Neural cell (in vitro differentiated cells): ENCODE results near the gene EDN1. TPM values are rescaled to one million over a fixed set of nuclear protein-coding genes. Genes with fewer than 3 reads are reported as not detected.

Experiments used
- H2AFZ ChIP-seq: fragments of 200-600, 300-800 bp; sonication (generic), shearing (Covaris generic); 2 replicates; pipeline ENCODE4 v1.6.0; 2014; ENCODE audit warnings: low read depth, mild to moderate bottlenecking, antibody characterized with exemption, low read length, moderate library complexity
- H3F3A ChIP-seq: fragments of 200-600 bp; shearing (Covaris generic); 2 replicates; pipeline ENCODE4 v1.6.1; 2016; ENCODE audit warnings: mild to moderate bottlenecking, moderate library complexity, mixed read lengths, antibody characterized with exemption, low read length; ENCODE audit not compliant: insufficient read depth, poor library complexity, severe bottlenecking
- H3K27ac ChIP-seq: fragments of 200-600, 300-800 bp; sonication (generic), shearing (Covaris generic); 2 replicates; pipeline ENCODE4 v1.5.1; 2014; ENCODE audit warnings: mild to moderate bottlenecking, low read length, moderate library complexity
- H3K27me3 ChIP-seq: fragments of 300-800, 200-600 bp; sonication (generic), shearing (Covaris generic); 2 replicates; pipeline ENCODE4 v1.6.0; 2014; ENCODE audit warnings: mild to moderate bottlenecking, low read depth, low read length, moderate library complexity; ENCODE audit not compliant: insufficient read depth
- H3K36me3 ChIP-seq: fragments of 300-800, 200-600 bp; sonication (generic), shearing (Covaris generic); 2 replicates; pipeline ENCODE4 v1.5.1; 2014; ENCODE audit warnings: mild to moderate bottlenecking, antibody characterized with exemption, low read length, moderate library complexity; ENCODE audit not compliant: insufficient read depth
- H3K4me2 ChIP-seq: fragments of 300-800, 200-600 bp; sonication (generic), shearing (Covaris generic); 2 replicates; pipeline ENCODE4 v1.6.0; 2014; ENCODE audit warnings: mild to moderate bottlenecking, low read length
- H3K4me3 ChIP-seq: fragments of 300-800, 200-600 bp; sonication (generic), shearing (Covaris generic); 2 replicates; pipeline ENCODE4 v1.5.1; 2014; ENCODE audit warnings: mild to moderate bottlenecking, low read length, moderate library complexity
- H3K79me2 ChIP-seq: fragments of 200-600 bp; shearing (Covaris generic); replicated peaks from 2 replicates; pipeline ENCODE4 v1.6.0; 2014; ENCODE audit warnings: mild to moderate bottlenecking, low read length, moderate library complexity; ENCODE audit not compliant: insufficient read depth
- H3K9ac ChIP-seq: fragments of 300-800, 200-600 bp; sonication (generic), shearing (Covaris generic); 2 replicates; pipeline ENCODE4 v1.6.1; 2016; ENCODE audit warnings: mild to moderate bottlenecking, low read length, mixed read lengths
- H3K9me2 ChIP-seq: fragments of 200-600 bp; shearing (Covaris generic); 2 replicates; pipeline ENCODE4 v1.6.1; 2016; ENCODE audit warnings: mild to moderate bottlenecking, low read length, mixed read lengths; ENCODE audit not compliant: insufficient read depth
- H3K9me3 ChIP-seq: fragments of 200-600, 300-800 bp; sonication (generic), shearing (Covaris generic); 2 replicates; pipeline ENCODE4 v1.6.1; 2016; ENCODE audit warnings: mild to moderate bottlenecking, mixed run types, low read length, moderate library complexity, mixed read lengths
- H4K20me1 ChIP-seq: fragments of 200-600 bp; shearing (Covaris generic); 2 replicates; pipeline ENCODE4 v1.6.1; 2016; ENCODE audit warnings: mild to moderate bottlenecking, mixed run types; ENCODE audit not compliant: insufficient read depth
- CTCF ChIP-seq: fragments of 450-650 bp; IDR thresholded peaks from 2 replicates; pipeline ENCODE4 v1.5.1; 2014; ENCODE audit warnings: antibody characterized with exemption, mild to moderate bottlenecking, moderate library complexity; ENCODE audit not compliant: poor library complexity, severe bottlenecking
- EP300 ChIP-seq: fragments of 450-650 bp; conservative IDR thresholded peaks from 2 replicates; pipeline ENCODE4 v1.6.1; 2014; ENCODE audit warnings: antibody characterized with exemption, mild to moderate bottlenecking, moderate library complexity; ENCODE audit not compliant: poor library complexity, severe bottlenecking
- EZH2 ChIP-seq: fragments of 200-600, 300-800 bp; shearing (Covaris generic), sonication (generic); IDR thresholded peaks from 2 replicates; pipeline ENCODE4 v1.6.1; 2014; ENCODE audit warnings: antibody characterized with exemption, low read length, borderline replicate concordance, mild to moderate bottlenecking; ENCODE audit not compliant: insufficient read depth, poor library complexity, severe bottlenecking
- MXI1 ChIP-seq: fragments of 450-650 bp; conservative IDR thresholded peaks from 2 replicates; pipeline ENCODE4 v1.6.1; 2014; ENCODE audit warnings: antibody characterized with exemption, mild to moderate bottlenecking; ENCODE audit not compliant: poor library complexity, severe bottlenecking
- POLR2AphosphoS5 ChIP-seq: IDR thresholded peaks from 2 replicates; pipeline ENCODE4 v1.6.1; 2012
- RAD21 ChIP-seq: fragments of 450-650 bp; conservative IDR thresholded peaks from 2 replicates; pipeline ENCODE4 v1.6.1; 2014; ENCODE audit warnings: antibody characterized with exemption, mild to moderate bottlenecking, moderate library complexity
- REST ChIP-seq: IDR thresholded peaks from 2 replicates; pipeline ENCODE4 v1.6.1; 2012; ENCODE audit warnings: borderline replicate concordance
- SMC3 ChIP-seq: fragments of 450-650 bp; conservative IDR thresholded peaks from 2 replicates; pipeline ENCODE4 v1.6.1; 2014; ENCODE audit warnings: antibody characterized with exemption, mild to moderate bottlenecking, moderate library complexity; ENCODE audit not compliant: poor library complexity
- TAF1 ChIP-seq: IDR thresholded peaks from 2 replicates; pipeline ENCODE4 v1.6.1; 2012; ENCODE audit warnings: low read depth
- polyA plus RNA-seq: library from polyadenylated mRNA; depleted of rRNA; stranded (reverse); fragments of >200 nt; gene quantifications from 2 replicates; pipeline ENCODE4 v1.2.3, GENCODE V29; 2014

EDN1 gene
- polyA plus RNA-seq, 1 donor from 2014 or later: 2.2 TPM

GRCh38 chr6:12249541-12250382 lies 40.4 kb upstream of the EDN1 start:
- Histone ChIP-seq H3K27ac (no peak overlapping the region), H3K9me3 (no peaks in the 10 kb centered on the region), H3K79me2 (no peaks in the 10 kb centered on the region), H3F3A (no peaks in the 10 kb centered on the region), H4K20me1 (no peaks in the 10 kb centered on the region), H3K4me2 (no peak overlapping the region), H3K36me3 (no peaks in the 10 kb centered on the region), H3K9me2 (no peaks in the 10 kb centered on the region), H2AFZ (no peak overlapping the region), H3K4me3 (no peak overlapping the region), H3K9ac (no peak overlapping the region), H3K27me3 (no peaks in the 10 kb centered on the region)
- TF ChIP-seq TAF1 (no peak), SMC3 (no peak), POLR2AphosphoS5 (no peak), MXI1 (no peak), REST (no peak), EZH2 (no peak), EP300 (no peak), CTCF (no peak), RAD21 (no peak)

- Histone ChIP-seq H3K9ac (no peak overlapping the region), H3F3A (no peaks in the 10 kb centered on the region), H4K20me1 (no peaks in the 10 kb centered on the region), H3K9me2 (no peaks in the 10 kb centered on the region), H3K4me3 (no peak overlapping the region), H3K27ac (no peak overlapping the region), H3K9me3 (no peaks in the 10 kb centered on the region), H3K36me3 (no peaks in the 10 kb centered on the region), H3K27me3 (no peaks in the 10 kb centered on the region), H2AFZ (no peak overlapping the region), H3K4me2 (no peak overlapping the region), H3K79me2 (no peaks in the 10 kb centered on the region)
- TF ChIP-seq EZH2 (no peak), MXI1 (no peak), RAD21 (no peak), TAF1 (no peak), EP300 (no peak), POLR2AphosphoS5 (no peak), REST (no peak), CTCF (no peak), SMC3 (no peak)
Measured at GRCh38 chr6:12250383-12250770, 39.8 kb upstream of the EDN1 start.
